Liver (tissue), 9 donors: Measurements from ENCODE around the gene SLIT1. TPM values are rescaled to one million over a fixed set of nuclear protein-coding genes. Genes with fewer than 3 reads are reported as not detected.

Experiments used
- DNase-seq: peaks from one replicate; pipeline ENCODE4 v3.0.0-alpha.2; 2017; ENCODE audit warnings: low spot score
- H3K27ac ChIP-seq, 2 donors: one replicate each; pipeline ENCODE4 v1.7.0; 2013; ENCODE audit warnings: inconsistent platforms in 2 of 2, low read length in 2 of 2, control low read depth in 1 of 2, low read depth in 1 of 2, mild to moderate bottlenecking in 1 of 2
- H3K27me3 ChIP-seq, 4 donors: one replicate each; pipeline versions ENCODE4 v1.6.1 to v1.7.0; 2013; ENCODE audit warnings: low read length in 3 of 4, inconsistent platforms in 1 of 4, mild to moderate bottlenecking in 1 of 4, moderate library complexity in 1 of 4; ENCODE audit not compliant: control insufficient read depth in 4 of 4, insufficient read depth in 4 of 4
- H3K36me3 ChIP-seq, 4 donors: one replicate each; pipeline versions ENCODE4 v1.6.1 to v1.7.0; 2013; ENCODE audit warnings: low read length in 3 of 4, mild to moderate bottlenecking in 3 of 4, low read depth in 1 of 4, moderate library complexity in 1 of 4; ENCODE audit not compliant: control insufficient read depth in 4 of 4, insufficient read depth in 3 of 4
- H3K4me1 ChIP-seq, 4 donors: one replicate each; pipeline versions ENCODE4 v1.6.1 to v1.7.0; 2013; ENCODE audit warnings: low read length in 3 of 4, mild to moderate bottlenecking in 3 of 4, moderate library complexity in 1 of 4; ENCODE audit not compliant: control insufficient read depth in 4 of 4, insufficient read depth in 4 of 4
- H3K4me3 ChIP-seq, 3 donors: one replicate each; pipeline versions ENCODE4 v1.6.1 to v1.7.0; 2013; ENCODE audit warnings: low read length in 3 of 3, control low read depth in 1 of 3, low read depth in 1 of 3, mild to moderate bottlenecking in 1 of 3
- H3K9ac ChIP-seq, 2 donors: one replicate each; pipeline ENCODE4 v1.7.0; 2013; ENCODE audit warnings: low read length in 2 of 2, mild to moderate bottlenecking in 2 of 2, moderate library complexity in 2 of 2, control low read depth in 1 of 2, low read depth in 1 of 2
- H3K9me3 ChIP-seq, 4 donors: one replicate each; pipeline versions ENCODE4 v1.6.1 to v1.7.0; 2013; ENCODE audit warnings: low read length in 3 of 4; ENCODE audit not compliant: control insufficient read depth in 4 of 4
- EGR1 ChIP-seq, 2 donors: IDR thresholded peaks; 2 replicates each; pipeline ENCODE4 v1.6.1; 2016 to 2018; ENCODE audit warnings: antibody characterized with exemption in 2 of 2, low read depth in 2 of 2
- FOXA1 ChIP-seq: IDR thresholded peaks from 2 replicates; pipeline ENCODE4 v1.6.1; 2016; ENCODE audit warnings: antibody characterized with exemption
- FOXA2 ChIP-seq: IDR thresholded peaks from 2 replicates; pipeline ENCODE4 v1.6.1; 2016; ENCODE audit warnings: antibody characterized with exemption
- GABPA ChIP-seq, 2 donors: IDR thresholded peaks in 1 of 2; conservative IDR thresholded peaks in 1 of 2; 2 replicates each; pipeline ENCODE4 v1.6.1; 2016; ENCODE audit warnings: antibody characterized with exemption in 2 of 2, mild to moderate bottlenecking in 1 of 2, moderate library complexity in 1 of 2
- HNF4G ChIP-seq: IDR thresholded peaks from 2 replicates; pipeline ENCODE4 v1.6.1; 2016; ENCODE audit warnings: antibody characterized with exemption
- JUND ChIP-seq, 2 donors: IDR thresholded peaks; 2 replicates each; pipeline ENCODE4 v1.6.1; 2016; ENCODE audit warnings: antibody characterized with exemption in 2 of 2
- NR2F2 ChIP-seq: IDR thresholded peaks from 2 replicates; pipeline ENCODE4 v1.6.1; 2016; ENCODE audit warnings: antibody characterized with exemption
- RAD21 ChIP-seq, 2 donors: IDR thresholded peaks; 2 replicates each; pipeline ENCODE4 v1.6.1; 2016; ENCODE audit warnings: antibody characterized with exemption in 2 of 2, mild to moderate bottlenecking in 2 of 2
- REST ChIP-seq: IDR thresholded peaks from 2 replicates; pipeline ENCODE4 v1.6.1; 2016; ENCODE audit warnings: antibody characterized with exemption, mild to moderate bottlenecking
- RXRA ChIP-seq, 2 donors: IDR thresholded peaks; 2 replicates each; pipeline ENCODE4 v1.6.1; 2017 to 2018; ENCODE audit warnings: antibody characterized with exemption in 2 of 2, mild to moderate bottlenecking in 1 of 2
- SP1 ChIP-seq: IDR thresholded peaks from 2 replicates; pipeline ENCODE4 v1.6.1; 2018; ENCODE audit warnings: antibody characterized with exemption, mild to moderate bottlenecking
- TAF1 ChIP-seq: conservative IDR thresholded peaks from 2 replicates; pipeline ENCODE4 v1.6.1; 2016; ENCODE audit warnings: antibody characterized with exemption, mild to moderate bottlenecking
- YY1 ChIP-seq: IDR thresholded peaks from 2 replicates; pipeline ENCODE4 v1.6.1; 2016; ENCODE audit warnings: antibody characterized with exemption, mild to moderate bottlenecking
- WGBS: extraction: QIAGEN DNeasy Blood & Tissue Kit; methylation state at CpG from one replicate; pipeline ENCODE4 v1.1.7; 2013; 5-methylcytosine and 5-hydroxymethylcytosine counted together
- polyA plus RNA-seq, 2 donors: library from polyadenylated mRNA; stranded (reverse) in 1 of 2; unstranded in 1 of 2; fragments of 200-250 nt in 1 of 2; fragments of >200 nt in 1 of 2; fragmentation: Nextera tagmentation in 1 of 2; extraction: Ambion mirVana in 1 of 2; gene quantifications; one replicate each; pipeline versions ENCODE4 v1.2.1 to v1.2.3, GENCODE V29; 2013 to 2015
- total RNA-seq, 2 donors: library from RNA; depleted of rRNA; stranded (reverse); fragments of >200 nt; gene quantifications; one replicate each; pipeline ENCODE4 v1.2.3, GENCODE V29; 2014
- TF ChIP-seq, protein P1 (sequence below): IDR thresholded peaks from 2 replicates; pipeline ENCODE4 v1.6.1; 2016; ENCODE audit warnings: antibody characterized with exemption
- TF ChIP-seq, protein P2 (sequence below): fragments of 150-350 bp; IDR thresholded peaks from 2 replicates; pipeline ENCODE4 v1.5.1; 2017; ENCODE audit warnings: improper control_type of control experiment, low read depth, low read length; ENCODE audit not compliant: missing input control
- TF ChIP-seq, protein P3 (sequence below): IDR thresholded peaks from 2 replicates; pipeline ENCODE4 v1.6.1; 2016; ENCODE audit warnings: antibody characterized with exemption
- TF ChIP-seq, protein P4 (sequence below): IDR thresholded peaks from 2 replicates; pipeline ENCODE4 v1.6.1; 2016; ENCODE audit warnings: antibody characterized with exemption
- donor health status: healthy.
- donor health status: healthy.
- donor health status: healthy.
- donor health status: healthy.
- donor health status: healthy.

Gene SLIT1
- total and polyA plus RNA-seq, 4 donors: under 0.01 to 0.14 (median 0.06) TPM

DNA sequence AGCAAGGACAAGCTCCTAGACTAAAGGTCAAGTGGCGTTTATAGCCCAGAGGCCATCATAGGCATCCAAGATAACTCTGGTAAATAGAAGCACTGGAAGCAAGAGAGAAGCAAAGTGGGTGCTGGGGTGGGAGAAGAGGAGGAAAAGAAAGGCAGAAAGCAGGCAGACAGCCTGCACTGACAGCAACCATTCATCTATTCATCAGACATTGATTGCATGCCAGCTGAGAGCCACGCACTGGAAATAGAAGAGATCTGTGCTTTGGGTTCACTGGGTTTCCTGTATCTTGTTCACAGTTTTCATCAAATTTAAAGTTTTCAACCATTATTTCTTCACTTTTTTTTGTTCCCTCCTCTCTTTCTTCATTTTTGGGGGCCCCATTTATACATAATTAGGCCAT lies 4.7 kb upstream of the SLIT1 start:
- H3K27me3 ChIP-seq: peaks cover 3 to 6% (median 5%) of the 10 kb centered on the region in 4 donors
- no peak overlapping the region for H3K27ac ChIP-seq
- 81% methylated on average over 2 of the region's 2 CpGs for WGBS
- H3K9ac ChIP-seq: no peak overlapping the region
- no peaks in the 10 kb centered on the region for H3K36me3 ChIP-seq
- H3K4me1 ChIP-seq: peaks cover 3 to 4% (median 4%) of the 10 kb centered on the region in 4 donors
- no peak for TF ChIP-seq HNF4G
- TF ChIP-seq REST: no peak
- no peak for TF ChIP-seq RXRA (IDR thresholded peaks at IDR 0.05)
- TF ChIP-seq GABPA (IDR thresholded peaks at IDR 0.05 in 1 of 2, conservative IDR thresholded peaks at IDR 0.05 in 1 of 2): no peak
- no peak for TF ChIP-seq JUND (IDR thresholded peaks at IDR 0.05)
- no peak for TF ChIP-seq NR2F2
- no peak for TF ChIP-seq FOXA2
- TF ChIP-seq, protein P1, sequence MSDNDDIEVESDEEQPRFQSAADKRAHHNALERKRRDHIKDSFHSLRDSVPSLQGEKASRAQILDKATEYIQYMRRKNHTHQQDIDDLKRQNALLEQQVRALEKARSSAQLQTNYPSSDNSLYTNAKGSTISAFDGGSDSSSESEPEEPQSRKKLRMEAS: no peak
- TF ChIP-seq YY1: no peak
- TF ChIP-seq SP1: no peak
- TF ChIP-seq FOXA1: no peak
- TF ChIP-seq, protein P2, sequence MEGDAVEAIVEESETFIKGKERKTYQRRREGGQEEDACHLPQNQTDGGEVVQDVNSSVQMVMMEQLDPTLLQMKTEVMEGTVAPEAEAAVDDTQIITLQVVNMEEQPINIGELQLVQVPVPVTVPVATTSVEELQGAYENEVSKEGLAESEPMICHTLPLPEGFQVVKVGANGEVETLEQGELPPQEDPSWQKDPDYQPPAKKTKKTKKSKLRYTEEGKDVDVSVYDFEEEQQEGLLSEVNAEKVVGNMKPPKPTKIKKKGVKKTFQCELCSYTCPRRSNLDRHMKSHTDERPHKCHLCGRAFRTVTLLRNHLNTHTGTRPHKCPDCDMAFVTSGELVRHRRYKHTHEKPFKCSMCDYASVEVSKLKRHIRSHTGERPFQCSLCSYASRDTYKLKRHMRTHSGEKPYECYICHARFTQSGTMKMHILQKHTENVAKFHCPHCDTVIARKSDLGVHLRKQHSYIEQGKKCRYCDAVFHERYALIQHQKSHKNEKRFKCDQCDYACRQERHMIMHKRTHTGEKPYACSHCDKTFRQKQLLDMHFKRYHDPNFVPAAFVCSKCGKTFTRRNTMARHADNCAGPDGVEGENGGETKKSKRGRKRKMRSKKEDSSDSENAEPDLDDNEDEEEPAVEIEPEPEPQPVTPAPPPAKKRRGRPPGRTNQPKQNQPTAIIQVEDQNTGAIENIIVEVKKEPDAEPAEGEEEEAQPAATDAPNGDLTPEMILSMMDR: no peak
- no peak for TF ChIP-seq RAD21 (IDR thresholded peaks at IDR 0.05)
- DNase-seq: no peak
- H3K4me3 ChIP-seq: no peak overlapping the region
- H3K9me3 ChIP-seq: no peaks in the 10 kb centered on the region

- H3K27me3 ChIP-seq: peaks cover 4 to 16% (median 5%) of the 10 kb centered on the region in 4 donors
- 60% methylated on average over 11 of the region's 11 CpGs for WGBS
- H3K36me3 ChIP-seq: no peaks in the 10 kb centered on the region
- DNase-seq: no peak
- no peak overlapping the region for H3K27ac ChIP-seq
- no peaks in the 10 kb centered on the region for H3K9me3 ChIP-seq
- H3K9ac ChIP-seq: no peak overlapping the region
- TF ChIP-seq RXRA (IDR thresholded peaks at IDR 0.05): no peak
- TF ChIP-seq HNF4G: no peak
- TF ChIP-seq EGR1 (IDR thresholded peaks at IDR 0.05; ENCODE audit: low read depth in 2 of 2): no peak
- TF ChIP-seq REST: no peak
- TF ChIP-seq, protein P3, sequence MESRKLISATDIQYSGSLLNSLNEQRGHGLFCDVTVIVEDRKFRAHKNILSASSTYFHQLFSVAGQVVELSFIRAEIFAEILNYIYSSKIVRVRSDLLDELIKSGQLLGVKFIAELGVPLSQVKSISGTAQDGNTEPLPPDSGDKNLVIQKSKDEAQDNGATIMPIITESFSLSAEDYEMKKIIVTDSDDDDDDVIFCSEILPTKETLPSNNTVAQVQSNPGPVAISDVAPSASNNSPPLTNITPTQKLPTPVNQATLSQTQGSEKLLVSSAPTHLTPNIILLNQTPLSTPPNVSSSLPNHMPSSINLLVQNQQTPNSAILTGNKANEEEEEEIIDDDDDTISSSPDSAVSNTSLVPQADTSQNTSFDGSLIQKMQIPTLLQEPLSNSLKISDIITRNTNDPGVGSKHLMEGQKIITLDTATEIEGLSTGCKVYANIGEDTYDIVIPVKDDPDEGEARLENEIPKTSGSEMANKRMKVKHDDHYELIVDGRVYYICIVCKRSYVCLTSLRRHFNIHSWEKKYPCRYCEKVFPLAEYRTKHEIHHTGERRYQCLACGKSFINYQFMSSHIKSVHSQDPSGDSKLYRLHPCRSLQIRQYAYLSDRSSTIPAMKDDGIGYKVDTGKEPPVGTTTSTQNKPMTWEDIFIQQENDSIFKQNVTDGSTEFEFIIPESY: no peak
- TF ChIP-seq TAF1: no peak
- TF ChIP-seq, protein P4, sequence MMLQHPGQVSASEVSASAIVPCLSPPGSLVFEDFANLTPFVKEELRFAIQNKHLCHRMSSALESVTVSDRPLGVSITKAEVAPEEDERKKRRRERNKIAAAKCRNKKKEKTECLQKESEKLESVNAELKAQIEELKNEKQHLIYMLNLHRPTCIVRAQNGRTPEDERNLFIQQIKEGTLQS: no peak
- no peak for TF ChIP-seq JUND (IDR thresholded peaks at IDR 0.05)
- TF ChIP-seq, protein P2: no peak
- TF ChIP-seq NR2F2: no peak
- TF ChIP-seq GABPA (IDR thresholded peaks at IDR 0.05 in 1 of 2, conservative IDR thresholded peaks at IDR 0.05 in 1 of 2): no peak
- peaks cover 5 to 8% (median 6%) of the 10 kb centered on the region in 4 donors for H3K4me1 ChIP-seq
- no peak overlapping the region for H3K4me3 ChIP-seq
Observed at GRCh38 chr10:97188261-97188711, 2.5 kb upstream of the SLIT1 start.
